DMS114 treated with DMSO at 0.1 percent for 48 hours (cell line): Measurements from ENCODE around the gene MFSD2A.
"Not testable (repeated sequence)": the region's sequence is repeated elsewhere in the genome, so short reads cannot be mapped to it uniquely, and the experiment has no call there.

Source experiments
- DNase-seq: peaks from one replicate; lab custom pipeline; 2025; ENCODE audit not compliant: unreplicated experiment; lab: John Stamatoyannopoulos, UW

Gene MFSD2A

DNA sequence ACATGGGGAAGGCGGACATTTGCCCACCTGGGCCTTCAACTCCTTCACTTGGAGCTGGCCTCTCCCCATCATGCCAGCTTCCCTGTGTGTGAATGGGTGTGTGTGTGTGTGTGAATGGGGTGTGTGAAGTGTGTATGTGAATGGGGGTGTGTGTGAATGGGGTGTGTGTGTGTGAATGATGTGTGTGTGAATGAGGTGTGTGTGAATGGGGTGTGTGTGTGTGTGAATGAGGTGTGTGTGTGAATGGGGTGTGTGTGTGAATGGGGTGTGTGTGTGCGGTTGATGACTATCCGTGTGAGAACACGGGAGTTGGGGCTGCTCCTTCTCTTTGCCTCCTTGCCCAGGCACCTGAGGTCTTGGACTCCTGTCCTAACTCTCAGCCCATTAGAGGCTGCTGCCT lies 9.6 kb downstream of the MFSD2A start:
- no peak for DNase-seq

DNA sequence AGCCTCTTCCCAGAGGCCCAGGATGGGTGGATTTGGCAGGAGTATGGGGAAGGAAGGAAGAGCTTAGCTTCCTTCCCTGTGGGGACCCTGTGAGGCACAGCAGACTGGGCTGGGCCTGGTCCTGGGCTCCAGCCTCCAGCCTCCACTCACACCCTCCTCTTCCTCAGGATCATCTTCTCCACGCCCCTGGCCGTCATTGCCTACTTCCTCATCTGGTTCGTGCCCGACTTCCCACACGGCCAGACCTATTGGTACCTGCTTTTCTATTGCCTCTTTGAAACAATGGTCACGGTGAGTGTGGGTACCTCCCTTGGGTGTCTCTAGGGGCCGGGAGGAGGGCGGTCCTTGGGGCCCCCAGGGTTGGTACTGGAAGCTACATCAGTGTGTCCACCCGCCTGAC lies 10.1 kb downstream of the MFSD2A start:
- no peak for DNase-seq

DNA sequence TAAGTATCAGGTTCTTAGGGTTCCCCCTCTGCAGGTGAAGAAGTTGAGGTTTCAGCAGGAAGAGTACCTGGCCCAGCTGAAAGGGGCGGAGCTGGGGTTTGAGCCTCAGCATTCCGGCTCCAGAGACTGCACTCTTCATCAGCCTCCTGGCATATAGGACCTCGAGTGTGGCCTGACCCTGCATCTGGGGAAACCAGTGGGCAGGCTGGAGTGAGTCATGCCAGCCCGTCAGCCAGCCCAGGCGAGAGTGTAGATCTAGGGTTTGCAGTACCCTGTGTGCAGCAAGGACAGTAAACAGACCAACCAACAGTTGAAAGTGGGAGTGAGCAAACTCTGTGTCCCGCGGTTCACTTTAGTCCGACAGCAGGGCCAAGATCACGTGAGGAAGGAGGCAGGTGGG lies 14.1 kb downstream of the MFSD2A start:
- DNase-seq: no peak

DNA sequence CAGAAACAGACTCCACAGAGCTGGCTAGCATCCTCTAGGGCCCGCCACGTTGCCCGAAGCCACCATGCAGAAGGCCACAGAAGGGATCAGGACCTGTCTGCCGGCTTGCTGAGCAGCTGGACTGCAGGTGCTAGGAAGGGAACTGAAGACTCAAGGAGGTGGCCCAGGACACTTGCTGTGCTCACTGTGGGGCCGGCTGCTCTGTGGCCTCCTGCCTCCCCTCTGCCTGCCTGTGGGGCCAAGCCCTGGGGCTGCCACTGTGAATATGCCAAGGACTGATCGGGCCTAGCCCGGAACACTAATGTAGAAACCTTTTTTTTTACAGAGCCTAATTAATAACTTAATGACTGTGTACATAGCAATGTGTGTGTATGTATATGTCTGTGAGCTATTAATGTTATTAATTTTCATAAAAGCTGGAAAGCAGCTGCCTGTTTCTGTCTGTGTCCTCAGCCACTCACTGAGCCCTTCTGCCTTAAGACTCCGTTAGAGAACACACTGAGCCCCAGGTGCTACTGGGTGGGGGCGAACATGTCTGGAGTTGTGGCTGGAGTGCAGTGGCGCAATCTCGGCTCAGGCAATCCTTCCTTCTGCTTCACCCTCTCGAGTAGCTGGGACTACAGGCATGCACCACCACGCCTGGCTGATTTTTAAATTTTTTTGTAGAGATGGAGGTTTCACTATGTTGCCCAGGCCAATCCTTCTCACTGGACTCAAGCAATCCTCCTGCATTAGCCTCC lies 14.8 kb downstream of the MFSD2A start:
- DNase-seq: no peak

DNA sequence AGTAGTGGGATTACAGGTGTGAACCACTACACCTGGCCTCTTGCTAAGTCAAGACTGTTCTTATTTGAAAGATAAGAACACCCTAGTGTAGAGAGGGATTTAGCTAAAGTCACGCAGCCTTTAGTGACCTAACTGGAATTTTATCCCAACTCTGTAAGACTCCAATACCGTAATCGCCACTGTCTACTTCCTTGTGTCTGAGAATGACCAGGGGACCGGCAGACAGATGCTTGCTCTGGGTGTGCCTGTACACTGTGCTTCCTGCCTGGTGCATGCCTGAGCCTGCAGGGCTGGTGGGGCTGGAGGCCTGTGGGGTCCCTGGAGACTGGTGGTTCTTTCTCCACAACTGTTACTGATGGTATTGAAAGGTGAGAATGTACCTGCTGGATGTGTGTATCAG lies 15.3 kb downstream of the MFSD2A start:
- no peak for DNase-seq

DNA sequence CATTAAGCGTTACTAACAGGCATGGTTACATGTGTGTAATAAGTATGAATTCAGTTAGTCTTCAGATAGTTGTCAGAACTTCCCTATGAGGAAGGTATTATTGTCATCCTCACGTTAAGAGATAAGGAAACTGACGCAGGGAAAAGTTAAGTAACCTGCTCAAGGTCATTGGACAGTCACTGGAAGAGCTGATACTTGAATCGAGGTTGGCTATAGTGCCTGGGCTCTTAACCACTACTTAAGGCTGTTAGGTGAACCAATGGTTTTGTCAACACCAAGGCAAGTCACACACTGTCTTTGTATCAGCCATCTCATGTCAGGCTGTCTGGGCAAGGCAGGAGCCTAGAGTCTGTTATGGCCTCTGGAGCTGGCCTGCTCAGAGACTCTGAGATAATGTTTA lies 16.2 kb downstream of the MFSD2A start:
- no peak for DNase-seq

DNA sequence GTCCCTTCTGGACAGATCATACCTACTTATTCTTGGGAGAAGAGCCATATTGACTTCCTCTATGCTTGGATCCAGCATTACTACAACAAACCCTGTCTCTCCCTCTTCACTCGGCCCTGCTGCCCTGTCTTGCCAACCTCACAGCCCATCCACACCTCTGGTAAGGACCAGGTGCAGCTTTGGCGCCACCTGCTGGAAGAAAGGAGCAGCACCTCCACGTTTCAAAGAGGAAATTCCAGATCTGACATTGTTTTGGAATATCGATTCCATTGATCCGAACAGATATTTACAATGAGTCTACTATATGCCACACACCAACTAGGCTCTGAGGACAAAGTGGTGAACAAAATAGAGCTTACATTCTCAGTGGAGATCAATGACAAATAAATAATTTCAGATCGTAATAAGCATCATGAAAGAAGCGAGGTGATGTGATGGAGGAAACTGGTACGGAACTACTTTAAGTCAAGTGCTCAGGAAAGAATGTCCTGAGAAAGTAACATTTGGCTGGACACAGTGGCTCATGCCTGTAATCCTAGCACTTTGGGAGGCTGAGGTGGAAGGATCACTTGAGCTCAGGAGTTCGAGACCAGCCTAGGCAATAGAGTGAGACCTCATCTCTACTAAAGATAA lies 18.7 kb downstream of the MFSD2A start:
- DNase-seq: peak; percentile 54

DNA sequence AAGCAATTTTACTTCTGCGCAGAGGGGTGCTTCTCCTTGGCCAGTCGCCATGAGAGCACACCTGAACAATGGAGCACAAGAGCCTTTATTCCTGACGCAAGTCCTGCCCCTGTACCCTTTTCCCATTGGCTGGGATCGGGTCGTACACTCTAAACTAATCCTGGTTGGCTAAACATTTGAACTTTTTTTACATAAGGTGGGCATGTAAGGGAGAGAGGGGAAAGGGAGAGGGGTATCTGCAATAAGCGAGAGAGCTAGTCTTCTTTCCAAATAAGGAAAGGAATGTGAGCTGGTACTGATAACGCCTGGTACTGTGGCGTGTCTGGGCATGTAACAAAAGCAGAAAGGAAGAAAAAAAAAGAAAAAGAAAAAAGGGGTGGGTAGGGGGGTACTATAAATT lies 21.8 kb downstream of the MFSD2A start:
- no peak for DNase-seq

DNA sequence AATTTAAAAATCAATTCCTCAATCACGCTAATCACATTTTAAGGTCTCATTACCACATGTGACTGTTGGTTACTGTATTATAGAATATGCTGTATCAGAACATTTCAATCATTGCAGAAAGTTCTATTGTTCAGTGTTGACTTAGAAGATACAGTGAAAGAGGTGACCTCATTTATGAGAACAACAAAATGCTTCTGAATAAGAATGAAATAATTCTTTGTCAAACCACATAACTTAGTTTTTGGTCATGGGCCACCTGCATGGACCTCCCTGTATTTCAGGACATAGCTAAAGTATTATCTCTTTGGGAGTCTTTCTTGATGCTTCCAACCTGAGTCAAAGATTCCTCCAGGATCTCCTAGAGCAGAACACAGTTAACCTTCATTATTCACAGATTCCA lies 22.3 kb downstream of the MFSD2A start:
- no peak for DNase-seq

DNA sequence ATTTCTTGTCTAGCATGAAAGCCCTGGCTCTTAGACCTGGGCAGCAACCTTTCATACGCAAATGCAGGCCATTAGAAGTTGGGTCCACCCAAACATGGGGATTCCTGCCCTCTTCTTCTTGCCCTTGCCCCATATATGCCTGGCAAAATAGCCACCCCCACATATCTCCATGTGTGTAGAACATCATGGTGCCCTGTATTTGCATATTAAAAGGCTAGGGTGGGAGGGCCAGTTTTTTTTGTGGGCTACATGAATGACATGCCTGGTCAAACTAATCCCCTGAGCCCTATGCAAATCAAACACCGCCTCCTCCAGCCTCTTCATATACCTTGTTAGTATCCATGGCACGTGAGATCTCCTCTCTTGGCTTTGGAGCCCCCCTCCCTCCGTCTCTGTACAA lies 24.7 kb downstream of the MFSD2A start:
- no peak for DNase-seq

DNA sequence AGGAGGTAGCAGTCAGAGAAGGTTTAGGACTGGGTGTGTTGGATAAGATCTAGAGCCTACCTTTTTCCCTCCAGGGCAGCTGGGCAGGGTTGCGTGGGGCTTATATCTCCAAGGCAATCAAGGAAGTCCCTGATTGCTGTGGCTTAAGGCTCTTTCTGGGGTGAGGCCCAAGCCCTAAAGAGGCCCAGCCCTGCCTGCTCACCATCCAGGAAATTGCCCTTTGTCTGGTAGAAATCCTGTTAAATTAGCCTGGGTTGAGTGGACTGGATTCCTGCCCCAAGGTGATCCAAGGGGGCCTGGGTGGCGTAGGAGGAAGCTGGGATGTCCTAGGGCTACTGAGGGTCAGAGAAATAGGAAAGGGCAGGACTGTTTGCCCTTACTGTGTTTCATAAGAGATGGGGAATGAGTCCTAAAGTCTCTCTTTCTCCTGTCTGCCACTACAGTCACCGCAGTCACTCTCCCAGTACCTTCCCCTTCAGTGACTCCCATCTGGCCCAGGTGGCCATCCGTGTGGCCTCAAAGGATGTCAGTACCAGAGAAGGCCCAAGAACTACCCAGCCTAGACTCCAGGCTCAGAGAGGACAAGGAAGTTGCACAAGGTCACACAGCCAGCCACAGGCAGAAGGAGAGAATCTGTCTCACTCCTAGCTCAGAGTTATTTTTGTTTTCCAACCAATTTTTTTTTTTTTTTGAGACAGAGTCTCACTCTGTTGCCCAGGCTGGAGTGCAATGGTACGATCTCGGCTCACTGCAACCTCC lies 25.8 kb downstream of the MFSD2A start:
- DNase-seq: no peak

DNA sequence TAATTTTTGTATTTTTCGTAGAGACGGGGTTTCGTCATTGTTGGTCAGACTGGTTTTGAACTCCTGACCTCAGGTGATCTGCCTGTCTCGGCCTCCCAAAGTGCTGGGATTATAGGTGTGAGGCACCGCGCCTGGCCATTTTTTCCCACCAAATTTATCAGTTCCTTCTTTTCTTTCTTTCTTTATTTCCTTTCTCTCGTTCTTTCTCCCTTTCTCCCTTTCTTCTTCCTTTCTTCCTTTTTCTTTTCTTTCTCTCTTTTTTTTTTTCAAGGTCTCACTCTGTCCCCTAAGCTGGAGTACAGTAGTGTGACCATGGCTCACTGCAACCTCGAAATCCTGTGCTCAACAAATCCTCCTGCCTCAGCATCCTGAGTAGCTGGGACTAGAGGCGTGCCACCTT lies 26.4 kb downstream of the MFSD2A start:
- no peak for DNase-seq

DNA sequence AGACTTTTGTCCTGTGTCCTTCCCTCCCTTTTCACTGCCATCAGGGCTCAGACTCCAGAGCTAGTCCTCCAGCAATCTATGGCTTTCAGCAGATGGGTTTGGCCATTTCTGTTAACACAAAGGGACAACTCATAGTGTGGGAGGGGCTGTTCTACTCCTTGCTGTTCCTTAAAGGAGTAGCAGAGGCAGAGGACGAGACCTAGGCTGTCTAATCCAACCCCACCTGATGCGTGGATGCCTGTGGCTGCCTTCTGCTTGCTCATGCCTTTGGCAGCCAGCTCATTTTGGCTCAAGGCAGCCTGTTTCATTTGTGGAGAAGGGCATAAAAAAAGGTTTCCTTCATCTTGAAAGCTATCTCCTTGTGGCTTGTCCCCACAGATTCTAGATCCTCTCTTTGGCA lies 27.0 kb downstream of the MFSD2A start:
- no peak for DNase-seq

DNA sequence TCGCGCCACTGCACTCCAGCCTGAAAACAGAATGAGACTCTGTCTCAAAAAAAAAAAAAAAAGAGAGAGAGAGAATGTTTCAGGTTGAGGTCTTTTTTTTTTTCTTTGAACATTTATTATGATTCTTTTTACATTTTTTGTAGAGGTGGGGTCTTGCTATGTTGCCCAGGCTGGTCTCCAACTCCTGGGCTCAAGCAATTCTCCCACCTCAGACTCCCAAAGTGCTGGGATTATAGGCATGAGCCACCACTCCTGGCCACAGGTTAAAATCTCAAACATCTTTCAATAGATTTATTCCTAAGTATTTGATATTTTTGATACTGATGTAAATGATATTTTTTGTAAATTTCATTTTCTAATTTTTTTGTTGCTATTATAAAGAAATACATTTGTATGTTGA lies 29.5 kb downstream of the MFSD2A start:
- not testable (repeated sequence) for DNase-seq

DNA sequence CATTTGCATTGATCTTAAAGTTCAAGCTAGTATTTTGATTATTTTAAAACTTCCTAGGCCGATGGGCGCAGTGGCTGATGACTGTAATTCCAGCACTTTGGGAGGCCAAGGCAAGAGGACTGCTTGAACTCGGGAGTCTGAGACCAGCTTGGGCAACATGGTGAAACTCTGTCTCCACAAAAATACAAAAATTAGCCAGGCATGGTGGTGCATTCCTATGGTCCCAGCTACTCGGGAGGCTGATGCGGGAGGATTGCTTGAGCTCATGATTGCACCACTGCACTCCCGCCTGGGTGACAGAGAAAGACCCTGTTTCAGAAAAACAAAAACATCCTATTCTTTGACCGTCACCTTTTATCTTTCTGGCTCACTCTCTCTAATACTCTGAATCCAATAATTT lies 30.0 kb downstream of the MFSD2A start:
- no peak for DNase-seq

DNA sequence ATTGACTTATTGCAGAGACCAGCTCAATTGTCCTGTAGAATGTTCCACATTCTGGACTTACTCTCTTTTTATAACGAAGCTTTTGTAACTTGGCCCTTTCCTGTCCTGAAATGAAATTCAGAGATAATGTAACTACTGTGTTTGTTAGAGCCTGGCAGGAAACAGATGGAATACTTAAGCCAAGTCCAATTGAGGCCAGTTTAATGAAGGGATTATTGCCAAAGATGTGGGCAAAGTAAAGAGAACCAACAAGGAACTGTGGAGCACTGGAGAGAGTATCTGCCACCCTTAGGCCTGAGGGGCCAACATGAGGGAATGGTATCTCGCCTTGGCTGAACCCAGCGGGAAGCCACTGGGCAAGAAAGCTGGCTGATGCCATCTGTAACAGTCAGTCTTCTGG lies 32.9 kb downstream of the MFSD2A start:
- DNase-seq: no peak

DNA sequence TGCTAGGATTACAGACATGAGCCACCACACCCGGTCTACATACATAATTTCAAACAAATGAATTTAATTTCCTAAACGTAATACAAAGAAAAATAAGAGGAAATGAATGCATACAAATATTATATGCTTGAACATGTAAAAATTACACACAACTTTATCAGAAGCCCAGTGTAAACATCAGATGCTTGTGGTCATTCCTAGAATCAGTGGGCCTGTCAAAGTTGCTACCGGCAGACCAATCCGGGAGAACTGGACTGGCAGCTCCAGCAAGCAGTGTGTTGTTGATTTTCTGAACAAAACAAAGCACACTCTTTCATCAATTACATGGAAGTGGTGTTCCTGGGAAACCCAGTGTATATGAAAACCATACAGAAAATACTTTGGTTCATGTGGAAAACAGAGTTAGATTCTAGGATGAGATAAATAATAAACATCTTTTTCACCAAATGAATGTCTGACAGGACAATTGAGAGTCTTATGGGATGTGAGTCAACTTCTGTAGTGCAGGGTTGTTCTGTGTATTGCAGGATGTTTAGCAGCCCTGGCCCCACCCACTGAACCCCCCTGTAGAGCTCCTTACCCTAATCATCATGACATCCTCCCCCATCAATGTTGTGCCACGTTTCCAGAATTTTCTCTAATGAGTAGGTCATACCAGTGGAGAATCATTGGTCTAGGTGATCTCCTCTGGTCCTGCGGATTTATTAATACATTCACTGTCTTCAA lies 33.8 kb downstream of the MFSD2A start:
- DNase-seq: no peak

DNA sequence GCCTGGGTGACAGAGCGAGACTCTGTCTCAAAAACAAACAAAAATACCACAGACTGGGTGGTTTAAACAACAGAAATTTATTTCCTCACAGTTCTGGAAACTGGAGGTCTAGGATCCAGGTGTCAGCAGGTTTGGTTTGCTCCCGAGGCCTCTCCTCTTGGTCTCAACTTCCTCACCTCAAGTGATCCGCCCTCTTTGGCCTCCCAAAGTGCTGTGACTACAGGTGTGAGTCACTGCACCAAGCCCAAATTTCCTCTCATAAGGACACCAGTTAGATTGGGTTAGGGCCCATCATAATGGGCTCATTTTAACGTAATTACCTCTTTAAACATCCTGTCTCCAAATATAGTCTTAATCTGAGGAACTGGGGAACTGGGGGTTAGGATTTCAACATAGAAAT lies 35.5 kb downstream of the MFSD2A start:
- DNase-seq: no peak

DNA sequence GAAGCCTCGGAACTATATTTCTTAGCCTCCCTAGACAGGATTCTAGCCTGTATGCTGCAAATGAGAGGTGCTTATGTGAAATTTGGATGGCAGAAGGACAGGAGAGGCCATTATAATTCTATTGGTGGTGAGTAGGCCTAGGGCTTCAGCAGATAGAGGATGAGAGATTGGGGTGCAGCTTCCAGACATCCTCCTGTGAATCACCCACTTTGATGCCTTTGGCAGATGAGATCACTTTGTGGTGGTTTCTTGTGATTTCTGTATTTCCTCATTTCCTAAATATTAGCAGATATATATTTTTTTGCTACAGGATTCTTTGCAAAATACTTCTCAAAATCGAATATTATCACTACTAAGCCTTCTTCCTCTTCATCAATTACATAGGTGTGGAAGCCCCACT lies 37.3 kb downstream of the MFSD2A start:
- no peak for DNase-seq

DNA sequence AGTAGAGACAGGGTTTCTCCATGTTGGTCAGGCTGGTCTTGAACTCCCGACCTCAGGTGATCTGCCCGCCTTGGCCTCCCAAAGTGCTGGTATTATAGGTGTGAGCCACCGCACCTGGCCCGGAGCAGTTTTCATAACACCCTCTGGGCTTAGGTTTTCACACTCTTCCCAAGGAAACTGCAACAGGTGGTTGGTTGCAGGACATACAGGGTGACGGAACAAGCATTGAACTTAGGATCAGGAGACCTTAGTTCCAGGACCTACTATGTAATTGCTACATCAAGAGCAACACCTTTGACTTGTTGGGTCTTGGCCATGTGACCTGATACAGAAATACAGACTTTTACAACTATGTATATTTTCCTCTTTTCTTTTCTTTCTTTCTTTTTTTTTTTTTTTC lies 37.9 kb downstream of the MFSD2A start:
- DNase-seq: no peak

DNA sequence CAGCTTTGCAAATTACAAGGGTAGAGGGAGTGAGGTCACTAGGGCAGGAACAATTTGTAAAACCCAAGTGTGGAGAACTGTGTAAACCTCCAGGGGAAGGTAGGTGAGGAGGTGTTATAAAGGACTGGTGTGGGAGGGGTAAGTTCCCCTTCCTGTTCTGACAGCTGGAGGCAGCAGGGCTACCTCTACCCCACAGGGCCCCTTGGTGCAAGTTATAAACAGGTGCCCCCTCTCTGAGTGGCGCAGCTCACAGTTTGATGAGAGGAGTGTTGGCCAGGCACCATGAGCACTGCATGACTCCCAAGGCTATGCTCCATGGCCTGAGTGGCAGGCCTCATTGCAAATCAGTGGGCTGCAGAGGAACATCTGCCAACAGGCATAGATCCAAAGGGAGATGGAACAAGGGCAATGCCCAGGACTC lies 41.0 kb downstream of the MFSD2A start:
- DNase-seq: no peak
